Caco-2 (cell line): ENCODE measurements around the gene FARS2. TPM values are rescaled to one million over a fixed set of nuclear protein-coding genes. Genes with fewer than 3 reads are reported as not detected.

Experiments
- BruUV-seq: library from RNA; stranded (reverse); fragments of 400-500 nt; replicated peaks from 2 replicates; lab custom pipeline; 2021; lab: Mats Ljungman, UMichigan
- CTCF ChIA-PET: fragments of 300-600 bp; sonication (Branson Sonifier 250); formaldehyde crosslinking; loops from one replicate; lab custom pipeline; 2022; ENCODE audit warnings: antibody characterized with exemption; lab: Charles Lee
- POLR2A ChIA-PET: fragments of 300-600 bp; sonication (Branson Sonifier 250); formaldehyde crosslinking; loops from one replicate; lab custom pipeline; 2022; ENCODE audit warnings: antibody characterized with exemption; lab: Charles Lee
- DNase-seq, 2 experiments: peaks; one replicate each; pipeline versions ENCODE4 v3.0.0 to v3.0.0-alpha.2; 2020 to 2022
- H3K27me3 ChIP-seq: replicated peaks from 2 replicates; pipeline ENCODE4 v1.6.0; 2011; ENCODE audit warnings: low read length; ENCODE audit not compliant: control insufficient read depth, insufficient read depth
- H3K36me3 ChIP-seq: 2 replicates; pipeline ENCODE4 v1.5.1; 2011; ENCODE audit warnings: low read length; ENCODE audit not compliant: control insufficient read depth, insufficient read depth
- H3K4me1 ChIP-seq: fragments of 250-450 bp; sonication (Bioruptor Pico); 2 replicates; pipeline ENCODE4 v1.5.1; 2020; ENCODE audit warnings: mild to moderate bottlenecking
- H3K4me3 ChIP-seq: 2 replicates; pipeline ENCODE4 v1.5.1; 2011; ENCODE audit warnings: low read depth, mild to moderate bottlenecking, control low read depth, low read length
- H3K9me3 ChIP-seq: fragments of 250-450 bp; sonication (Bioruptor Pico); 2 replicates; pipeline ENCODE4 v1.5.1; 2020; ENCODE audit warnings: mild to moderate bottlenecking, moderate library complexity
- H3K27ac Mint-ChIP-seq: one replicate; pipeline ENCODE4 v1.8.0; 2022; ENCODE audit warnings: mixed read lengths; ENCODE audit not compliant: unreplicated experiment
- H3K27me3 Mint-ChIP-seq: one replicate; pipeline ENCODE4 v1.8.0; 2022; ENCODE audit warnings: mixed read lengths; ENCODE audit not compliant: insufficient read depth, unreplicated experiment
- H3K36me3 Mint-ChIP-seq: one replicate; pipeline ENCODE4 v1.8.0; 2022; ENCODE audit warnings: mild to moderate bottlenecking, mixed read lengths; ENCODE audit not compliant: insufficient read depth, unreplicated experiment
- H3K4me1 Mint-ChIP-seq: one replicate; pipeline ENCODE4 v1.8.0; 2022; ENCODE audit warnings: low read depth, mixed read lengths; ENCODE audit not compliant: unreplicated experiment
- H3K4me3 Mint-ChIP-seq: one replicate; pipeline ENCODE4 v1.8.0; 2022; ENCODE audit warnings: mild to moderate bottlenecking, moderate library complexity, mixed read lengths; ENCODE audit not compliant: unreplicated experiment
- H3K9me3 Mint-ChIP-seq: one replicate; pipeline ENCODE4 v1.8.0; 2022; ENCODE audit warnings: mixed read lengths; ENCODE audit not compliant: unreplicated experiment
- intact Hi-C: fragments of 100-400 bp; cut with micrococcal nuclease; formaldehyde crosslinking; loops from one replicate; pipeline ENCODE4 v1.10.0; 2022; ENCODE audit not compliant: unreplicated experiment
- total RNA-seq: library from RNA; stranded (reverse); gene quantifications from 2 replicates; pipeline ENCODE4 v1.2.3, GENCODE V29; 2022
- TF ChIP-seq, protein P1 (sequence below), 2 experiments: fragments of 200-600 bp in 1 of 2; IDR thresholded peaks; 1 replicate in 1 of 2; 2 replicates in 1 of 2; pipeline versions ENCODE4 v1.5.1 to v1.8.0; 2011 to 2022; ENCODE audit warnings: antibody characterized with exemption in 1 of 2, control low read depth in 1 of 2, inconsistent platforms in 1 of 2, low read depth in 1 of 2, low read length in 1 of 2, mild to moderate bottlenecking in 1 of 2, moderate library complexity in 1 of 2; ENCODE audit not compliant: insufficient read depth in 1 of 2, severe bottlenecking in 1 of 2, unreplicated experiment in 1 of 2

FARS2 gene
- total RNA-seq, 1 experiment from 2014 or later, result 15.4 TPM

DNA sequence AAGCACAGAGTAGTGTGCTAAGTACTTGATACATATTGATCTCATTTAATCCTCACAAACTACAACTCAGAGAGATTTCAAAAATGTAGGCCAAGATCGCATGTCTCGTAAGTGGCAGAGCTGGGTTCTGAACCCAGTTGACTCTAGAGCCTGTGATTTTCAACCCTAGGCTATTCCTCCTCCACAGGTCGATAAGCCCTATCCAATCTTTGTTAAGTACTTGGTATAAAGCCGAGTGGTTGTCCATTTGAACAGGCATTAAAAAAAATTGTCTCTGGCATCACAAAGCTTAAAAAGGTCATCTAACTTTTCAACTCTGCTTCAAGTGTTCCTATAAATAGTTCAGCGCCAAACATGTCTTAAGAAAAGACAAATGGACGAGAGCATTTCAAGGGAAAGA is 38.0 kb upstream of the FARS2 start:
- no peak for DNase-seq
- Histone ChIP-seq H3K9me3 (no peaks in the 10 kb centered on the region), H3K4me3 (no peak overlapping the region), H3K36me3 (no peaks in the 10 kb centered on the region; the same call in 1 of the 2 replicates), H3K4me1 (no peaks in the 10 kb centered on the region), H3K27me3 (no peaks in the 10 kb centered on the region)
- no peak overlapping the region for H3K4me3 Mint-ChIP-seq
- POLR2A ChIA-PET, result no interaction called here
- CTCF ChIA-PET, result no interaction called here
- no peaks in the 10 kb centered on the region for H3K4me1 Mint-ChIP-seq
- no peaks in the 10 kb centered on the region for H3K27me3 Mint-ChIP-seq
- no peaks in the 10 kb centered on the region for H3K9me3 Mint-ChIP-seq
- BruUV-seq, result no TSS peak
- no peaks in the 10 kb centered on the region for H3K36me3 Mint-ChIP-seq
- intact Hi-C loops, result no loop called here
- H3K27ac Mint-ChIP-seq, result no peak overlapping the region
- TF ChIP-seq, protein P1, sequence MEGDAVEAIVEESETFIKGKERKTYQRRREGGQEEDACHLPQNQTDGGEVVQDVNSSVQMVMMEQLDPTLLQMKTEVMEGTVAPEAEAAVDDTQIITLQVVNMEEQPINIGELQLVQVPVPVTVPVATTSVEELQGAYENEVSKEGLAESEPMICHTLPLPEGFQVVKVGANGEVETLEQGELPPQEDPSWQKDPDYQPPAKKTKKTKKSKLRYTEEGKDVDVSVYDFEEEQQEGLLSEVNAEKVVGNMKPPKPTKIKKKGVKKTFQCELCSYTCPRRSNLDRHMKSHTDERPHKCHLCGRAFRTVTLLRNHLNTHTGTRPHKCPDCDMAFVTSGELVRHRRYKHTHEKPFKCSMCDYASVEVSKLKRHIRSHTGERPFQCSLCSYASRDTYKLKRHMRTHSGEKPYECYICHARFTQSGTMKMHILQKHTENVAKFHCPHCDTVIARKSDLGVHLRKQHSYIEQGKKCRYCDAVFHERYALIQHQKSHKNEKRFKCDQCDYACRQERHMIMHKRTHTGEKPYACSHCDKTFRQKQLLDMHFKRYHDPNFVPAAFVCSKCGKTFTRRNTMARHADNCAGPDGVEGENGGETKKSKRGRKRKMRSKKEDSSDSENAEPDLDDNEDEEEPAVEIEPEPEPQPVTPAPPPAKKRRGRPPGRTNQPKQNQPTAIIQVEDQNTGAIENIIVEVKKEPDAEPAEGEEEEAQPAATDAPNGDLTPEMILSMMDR (IDR thresholded peaks at IDR 0.05; ENCODE audit: insufficient read depth in 1 of 2, low read depth in 1 of 2, low read length in 1 of 2, severe bottlenecking in 1 of 2, unreplicated experiment in 1 of 2), result no peak

DNA sequence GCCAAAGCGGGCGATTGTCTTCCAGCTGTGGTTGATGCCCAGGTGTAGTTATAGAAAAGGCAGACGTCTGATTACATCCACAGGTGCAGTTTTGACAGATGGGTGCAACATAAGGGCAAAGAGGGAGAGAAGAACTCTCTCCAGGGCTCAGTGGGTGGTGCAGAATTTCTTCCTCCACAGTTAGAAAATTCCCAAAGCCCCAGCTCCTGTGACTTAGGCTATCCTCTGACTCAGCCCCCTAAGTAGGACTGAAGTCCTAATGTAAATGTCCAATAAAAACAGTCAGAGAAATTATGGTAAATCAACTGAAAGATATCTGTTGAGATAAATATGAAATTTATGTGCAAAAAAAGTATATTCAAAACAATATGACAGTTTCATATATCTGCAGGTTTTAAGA is 32.0 kb upstream of the FARS2 start:
- intact Hi-C loops, result no loop called here
- Histone ChIP-seq H3K36me3 (no peaks in the 10 kb centered on the region), H3K4me3 (no peak overlapping the region), H3K4me1 (no peaks in the 10 kb centered on the region), H3K9me3 (no peaks in the 10 kb centered on the region), H3K27me3 (no peaks in the 10 kb centered on the region)
- H3K27ac Mint-ChIP-seq, result no peak overlapping the region
- no peaks in the 10 kb centered on the region for H3K27me3 Mint-ChIP-seq
- H3K4me3 Mint-ChIP-seq, result no peak overlapping the region
- CTCF ChIA-PET, result no interaction called here
- POLR2A ChIA-PET, result no interaction called here
- TF ChIP-seq, protein P1 (IDR thresholded peaks at IDR 0.05; ENCODE audit: insufficient read depth in 1 of 2, low read depth in 1 of 2, low read length in 1 of 2, severe bottlenecking in 1 of 2, unreplicated experiment in 1 of 2), result no peak
- H3K36me3 Mint-ChIP-seq, result peaks cover 2% of the 10 kb centered on the region
- H3K4me1 Mint-ChIP-seq, result no peaks in the 10 kb centered on the region
- no peak for DNase-seq
- H3K9me3 Mint-ChIP-seq, result no peaks in the 10 kb centered on the region
- no TSS peak for BruUV-seq

DNA sequence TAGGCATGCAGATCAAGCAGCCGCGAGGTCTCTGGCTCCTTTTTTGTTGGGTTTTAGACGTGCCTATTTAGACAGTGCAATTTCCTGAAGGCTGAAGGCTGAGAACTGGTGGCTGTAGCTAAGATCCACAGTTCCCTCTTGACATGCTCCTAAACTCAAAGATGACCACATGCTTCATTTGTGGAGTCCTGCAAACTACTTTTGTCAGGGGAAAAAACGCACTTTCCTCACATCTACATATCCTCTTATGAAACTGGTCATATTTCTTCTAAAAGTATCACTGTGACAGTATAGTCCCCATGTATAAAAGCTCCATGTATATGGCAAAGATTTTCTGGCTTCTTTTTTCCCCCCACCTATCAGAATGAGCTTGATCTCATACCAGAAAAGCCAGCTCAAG is 31.2 kb upstream of the FARS2 start:
- BruUV-seq, result no TSS peak
- POLR2A ChIA-PET, result no interaction called here

More for the DNA sequence above, 31.2 kb upstream of the FARS2 start:
- no peaks in the 10 kb centered on the region for H3K36me3 ChIP-seq
- intact Hi-C loops, result no loop called here
- DNase-seq, result no peak
- Mint-ChIP-seq H3K9me3 (no peaks in the 10 kb centered on the region), H3K4me1 (no peaks in the 10 kb centered on the region), H3K36me3 (peaks cover 8% of the 10 kb centered on the region), H3K4me3 (no peak overlapping the region), H3K27ac (no peak overlapping the region), H3K27me3 (no peaks in the 10 kb centered on the region)
- H3K9me3 ChIP-seq, result no peaks in the 10 kb centered on the region
- TF ChIP-seq, protein P1 (IDR thresholded peaks at IDR 0.05; ENCODE audit: insufficient read depth in 1 of 2, low read depth in 1 of 2, low read length in 1 of 2, severe bottlenecking in 1 of 2, unreplicated experiment in 1 of 2), result no peak
- CTCF ChIA-PET, result no interaction called here
- H3K4me3 ChIP-seq, result no peak overlapping the region
- H3K4me1 ChIP-seq, result no peaks in the 10 kb centered on the region
- H3K27me3 ChIP-seq, result no peaks in the 10 kb centered on the region
